ENCODE results near the gene C10orf88.

DNA sequence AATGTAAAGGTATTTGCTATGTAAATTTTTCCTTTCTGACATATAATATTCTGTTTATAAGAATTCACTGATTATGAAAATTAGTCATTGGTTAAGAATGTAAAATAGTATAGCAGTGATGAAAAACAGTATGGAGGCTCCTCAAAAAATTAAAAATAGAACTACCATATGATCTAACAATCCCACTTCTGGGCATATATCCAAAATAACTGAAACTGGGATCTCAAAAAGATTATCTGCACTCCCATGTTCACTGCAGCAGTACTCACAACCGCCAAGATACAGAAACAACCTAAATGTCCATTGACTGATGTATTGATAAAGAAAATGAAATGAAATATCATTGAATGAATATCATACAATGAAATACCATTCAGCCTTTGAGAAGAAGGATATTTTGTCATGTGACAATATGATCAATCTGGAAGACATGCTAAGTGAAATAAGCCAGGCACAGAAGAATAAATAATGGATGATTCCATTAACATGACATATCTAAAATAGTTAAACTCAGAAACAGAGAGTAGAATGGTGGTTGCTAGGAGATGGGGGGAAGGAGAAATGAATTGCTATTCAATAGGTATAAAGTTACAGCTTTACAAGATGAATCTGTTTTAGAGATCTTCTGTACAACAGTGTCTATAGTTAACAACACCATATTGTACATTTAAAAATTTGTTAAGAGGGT is 14.0 kb downstream of the C10orf88 start:
- no peak for TF ChIP-seq CHD2 (IDR thresholded peaks at IDR 0.05; ENCODE audit: low read depth, low read length)
- TF ChIP-seq NFIC (IDR thresholded peaks at IDR 0.05; ENCODE audit: low read length): no peak
- TF ChIP-seq, protein P1, sequence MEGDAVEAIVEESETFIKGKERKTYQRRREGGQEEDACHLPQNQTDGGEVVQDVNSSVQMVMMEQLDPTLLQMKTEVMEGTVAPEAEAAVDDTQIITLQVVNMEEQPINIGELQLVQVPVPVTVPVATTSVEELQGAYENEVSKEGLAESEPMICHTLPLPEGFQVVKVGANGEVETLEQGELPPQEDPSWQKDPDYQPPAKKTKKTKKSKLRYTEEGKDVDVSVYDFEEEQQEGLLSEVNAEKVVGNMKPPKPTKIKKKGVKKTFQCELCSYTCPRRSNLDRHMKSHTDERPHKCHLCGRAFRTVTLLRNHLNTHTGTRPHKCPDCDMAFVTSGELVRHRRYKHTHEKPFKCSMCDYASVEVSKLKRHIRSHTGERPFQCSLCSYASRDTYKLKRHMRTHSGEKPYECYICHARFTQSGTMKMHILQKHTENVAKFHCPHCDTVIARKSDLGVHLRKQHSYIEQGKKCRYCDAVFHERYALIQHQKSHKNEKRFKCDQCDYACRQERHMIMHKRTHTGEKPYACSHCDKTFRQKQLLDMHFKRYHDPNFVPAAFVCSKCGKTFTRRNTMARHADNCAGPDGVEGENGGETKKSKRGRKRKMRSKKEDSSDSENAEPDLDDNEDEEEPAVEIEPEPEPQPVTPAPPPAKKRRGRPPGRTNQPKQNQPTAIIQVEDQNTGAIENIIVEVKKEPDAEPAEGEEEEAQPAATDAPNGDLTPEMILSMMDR (CRISPR knock-in tag; IDR thresholded peaks at IDR 0.05): no peak
- TF ChIP-seq, protein P2, sequence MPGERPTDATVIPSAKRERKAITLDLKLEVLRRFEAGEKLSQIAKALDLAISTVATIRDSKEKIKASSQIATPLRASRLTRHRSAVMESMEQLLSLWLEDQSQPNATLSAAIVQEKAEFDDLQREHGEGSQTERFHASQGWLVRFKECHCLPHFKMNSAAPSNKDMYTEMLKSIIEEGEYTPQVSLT (CRISPR knock-in tag; IDR thresholded peaks at IDR 0.05; ENCODE audit: borderline replicate concordance, low read depth): no peak
- TF ChIP-seq HCFC1 (IDR thresholded peaks at IDR 0.05; ENCODE audit: low read depth, low read length): no peak
- no peak for TF ChIP-seq RAD21 (CRISPR knock-in tag; IDR thresholded peaks at IDR 0.05)
- no peak for TF ChIP-seq ZNF777 (CRISPR knock-in tag; IDR thresholded peaks at IDR 0.05)
- no peak for TF ChIP-seq SUZ12 (IDR thresholded peaks at IDR 0.05; ENCODE audit: low read depth, low read length)
- TF ChIP-seq ZNF709 (CRISPR knock-in tag; IDR thresholded peaks at IDR 0.05): no peak
- TF ChIP-seq, protein P3, sequence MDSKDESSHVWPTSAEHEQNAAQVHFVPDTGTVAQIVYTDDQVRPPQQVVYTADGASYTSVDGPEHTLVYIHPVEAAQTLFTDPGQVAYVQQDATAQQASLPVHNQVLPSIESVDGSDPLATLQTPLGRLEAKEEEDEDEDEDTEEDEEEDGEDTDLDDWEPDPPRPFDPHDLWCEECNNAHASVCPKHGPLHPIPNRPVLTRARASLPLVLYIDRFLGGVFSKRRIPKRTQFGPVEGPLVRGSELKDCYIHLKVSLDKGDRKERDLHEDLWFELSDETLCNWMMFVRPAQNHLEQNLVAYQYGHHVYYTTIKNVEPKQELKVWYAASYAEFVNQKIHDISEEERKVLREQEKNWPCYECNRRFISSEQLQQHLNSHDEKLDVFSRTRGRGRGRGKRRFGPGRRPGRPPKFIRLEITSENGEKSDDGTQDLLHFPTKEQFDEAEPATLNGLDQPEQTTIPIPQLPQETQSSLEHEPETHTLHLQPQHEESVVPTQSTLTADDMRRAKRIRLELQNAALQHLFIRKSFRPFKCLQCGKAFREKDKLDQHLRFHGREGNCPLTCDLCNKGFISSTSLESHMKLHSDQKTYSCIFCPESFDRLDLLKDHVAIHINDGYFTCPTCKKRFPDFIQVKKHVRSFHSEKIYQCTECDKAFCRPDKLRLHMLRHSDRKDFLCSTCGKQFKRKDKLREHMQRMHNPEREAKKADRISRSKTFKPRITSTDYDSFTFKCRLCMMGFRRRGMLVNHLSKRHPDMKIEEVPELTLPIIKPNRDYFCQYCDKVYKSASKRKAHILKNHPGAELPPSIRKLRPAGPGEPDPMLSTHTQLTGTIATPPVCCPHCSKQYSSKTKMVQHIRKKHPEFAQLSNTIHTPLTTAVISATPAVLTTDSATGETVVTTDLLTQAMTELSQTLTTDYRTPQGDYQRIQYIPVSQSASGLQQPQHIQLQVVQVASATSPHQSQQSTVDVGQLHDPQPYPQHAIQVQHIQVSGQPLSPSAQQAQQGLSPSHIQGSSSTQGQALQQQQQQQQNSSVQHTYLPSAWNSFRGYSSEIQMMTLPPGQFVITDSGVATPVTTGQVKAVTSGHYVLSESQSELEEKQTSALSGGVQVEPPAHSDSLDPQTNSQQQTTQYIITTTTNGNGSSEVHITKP (CRISPR knock-in tag; IDR thresholded peaks at IDR 0.05; ENCODE audit: low read depth): no peak
- TF ChIP-seq, protein P4, sequence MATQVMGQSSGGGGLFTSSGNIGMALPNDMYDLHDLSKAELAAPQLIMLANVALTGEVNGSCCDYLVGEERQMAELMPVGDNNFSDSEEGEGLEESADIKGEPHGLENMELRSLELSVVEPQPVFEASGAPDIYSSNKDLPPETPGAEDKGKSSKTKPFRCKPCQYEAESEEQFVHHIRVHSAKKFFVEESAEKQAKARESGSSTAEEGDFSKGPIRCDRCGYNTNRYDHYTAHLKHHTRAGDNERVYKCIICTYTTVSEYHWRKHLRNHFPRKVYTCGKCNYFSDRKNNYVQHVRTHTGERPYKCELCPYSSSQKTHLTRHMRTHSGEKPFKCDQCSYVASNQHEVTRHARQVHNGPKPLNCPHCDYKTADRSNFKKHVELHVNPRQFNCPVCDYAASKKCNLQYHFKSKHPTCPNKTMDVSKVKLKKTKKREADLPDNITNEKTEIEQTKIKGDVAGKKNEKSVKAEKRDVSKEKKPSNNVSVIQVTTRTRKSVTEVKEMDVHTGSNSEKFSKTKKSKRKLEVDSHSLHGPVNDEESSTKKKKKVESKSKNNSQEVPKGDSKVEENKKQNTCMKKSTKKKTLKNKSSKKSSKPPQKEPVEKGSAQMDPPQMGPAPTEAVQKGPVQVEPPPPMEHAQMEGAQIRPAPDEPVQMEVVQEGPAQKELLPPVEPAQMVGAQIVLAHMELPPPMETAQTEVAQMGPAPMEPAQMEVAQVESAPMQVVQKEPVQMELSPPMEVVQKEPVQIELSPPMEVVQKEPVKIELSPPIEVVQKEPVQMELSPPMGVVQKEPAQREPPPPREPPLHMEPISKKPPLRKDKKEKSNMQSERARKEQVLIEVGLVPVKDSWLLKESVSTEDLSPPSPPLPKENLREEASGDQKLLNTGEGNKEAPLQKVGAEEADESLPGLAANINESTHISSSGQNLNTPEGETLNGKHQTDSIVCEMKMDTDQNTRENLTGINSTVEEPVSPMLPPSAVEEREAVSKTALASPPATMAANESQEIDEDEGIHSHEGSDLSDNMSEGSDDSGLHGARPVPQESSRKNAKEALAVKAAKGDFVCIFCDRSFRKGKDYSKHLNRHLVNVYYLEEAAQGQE (IDR thresholded peaks at IDR 0.05; ENCODE audit: borderline replicate concordance in 1 of 2, low read depth in 1 of 2, low read length in 2 of 2): no peak
- no peak for TF ChIP-seq XRCC5 (optimal IDR thresholded peaks at IDR 0.05; ENCODE audit: low read length)
- no peak for TF ChIP-seq TOE1 (CRISPR knock-in tag; IDR thresholded peaks at IDR 0.05)

All from HepG2 (cell line).